Fibroblast of skin of back (primary cell): Measurements from ENCODE around the gene NHSL1.
A peak's percentile ranks its signal among the peaks of the same experiment; 100 is the strongest.

Experiments
- DNase-seq: peaks from one replicate; pipeline ENCODE4 v3.0.0-alpha.2; 2013

The NHSL1 gene

DNA sequence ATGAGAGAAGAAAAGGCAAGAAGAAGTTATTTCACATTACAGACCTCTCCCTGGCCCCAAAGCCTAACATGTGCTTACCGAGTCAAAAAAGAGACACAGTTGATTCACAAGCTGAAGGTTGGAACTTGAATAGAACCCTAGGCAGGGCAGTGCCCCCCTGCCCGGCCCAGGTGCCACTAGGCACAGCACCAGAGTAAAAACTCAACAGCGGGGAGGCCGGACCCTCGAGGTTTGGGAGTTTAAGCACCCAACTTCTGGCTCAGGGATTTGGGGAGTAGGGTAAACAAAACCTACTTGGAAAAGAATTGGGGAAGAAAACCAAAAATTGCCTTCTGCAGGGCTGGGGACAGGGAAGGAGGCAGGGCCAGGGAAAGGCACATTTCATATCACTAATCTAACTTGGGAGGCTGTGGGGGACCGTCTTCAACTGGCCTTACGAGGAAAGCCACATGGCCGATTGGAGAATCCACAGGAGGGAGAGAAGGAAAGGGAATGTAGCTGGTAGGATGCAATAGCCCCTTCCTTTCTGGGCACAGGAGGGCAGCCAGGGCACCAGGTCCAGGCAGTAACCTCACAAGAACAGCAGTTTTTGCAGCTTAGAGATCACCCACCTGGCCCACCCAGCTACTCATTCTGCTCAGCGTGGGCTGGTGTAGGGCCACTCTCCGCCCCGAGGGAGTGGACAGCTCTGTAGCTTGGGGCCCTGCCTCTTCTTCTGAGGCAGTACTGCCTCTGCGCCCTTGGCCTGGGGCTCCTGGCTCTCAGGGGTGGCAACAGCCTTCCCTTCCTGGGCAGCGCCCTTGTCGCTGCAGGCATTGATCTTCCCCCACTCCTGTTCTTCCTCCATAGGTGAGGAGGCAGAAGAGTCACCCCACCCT lies 97.1 kb downstream of the NHSL1 start:
- DNase-seq: no peak

DNA sequence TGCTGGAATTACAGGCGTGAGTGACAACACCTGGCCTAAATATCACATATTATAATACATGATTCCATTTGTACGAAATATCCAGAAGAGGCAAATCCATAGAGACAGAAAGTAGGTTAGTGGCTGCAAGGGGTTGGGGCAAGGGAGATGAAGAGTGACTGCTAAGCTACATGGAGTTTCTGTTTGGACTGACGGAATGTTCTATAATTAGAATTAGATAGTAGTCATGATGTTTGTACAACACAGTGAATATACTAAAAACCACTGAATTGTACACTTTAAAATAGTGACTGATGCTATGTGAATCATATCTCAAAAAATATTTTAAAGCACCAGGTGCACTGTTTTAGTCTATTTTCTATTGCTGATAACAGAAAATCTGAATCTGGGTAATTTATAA lies 99.0 kb downstream of the NHSL1 start:
- peak; percentile 35 for DNase-seq

DNA sequence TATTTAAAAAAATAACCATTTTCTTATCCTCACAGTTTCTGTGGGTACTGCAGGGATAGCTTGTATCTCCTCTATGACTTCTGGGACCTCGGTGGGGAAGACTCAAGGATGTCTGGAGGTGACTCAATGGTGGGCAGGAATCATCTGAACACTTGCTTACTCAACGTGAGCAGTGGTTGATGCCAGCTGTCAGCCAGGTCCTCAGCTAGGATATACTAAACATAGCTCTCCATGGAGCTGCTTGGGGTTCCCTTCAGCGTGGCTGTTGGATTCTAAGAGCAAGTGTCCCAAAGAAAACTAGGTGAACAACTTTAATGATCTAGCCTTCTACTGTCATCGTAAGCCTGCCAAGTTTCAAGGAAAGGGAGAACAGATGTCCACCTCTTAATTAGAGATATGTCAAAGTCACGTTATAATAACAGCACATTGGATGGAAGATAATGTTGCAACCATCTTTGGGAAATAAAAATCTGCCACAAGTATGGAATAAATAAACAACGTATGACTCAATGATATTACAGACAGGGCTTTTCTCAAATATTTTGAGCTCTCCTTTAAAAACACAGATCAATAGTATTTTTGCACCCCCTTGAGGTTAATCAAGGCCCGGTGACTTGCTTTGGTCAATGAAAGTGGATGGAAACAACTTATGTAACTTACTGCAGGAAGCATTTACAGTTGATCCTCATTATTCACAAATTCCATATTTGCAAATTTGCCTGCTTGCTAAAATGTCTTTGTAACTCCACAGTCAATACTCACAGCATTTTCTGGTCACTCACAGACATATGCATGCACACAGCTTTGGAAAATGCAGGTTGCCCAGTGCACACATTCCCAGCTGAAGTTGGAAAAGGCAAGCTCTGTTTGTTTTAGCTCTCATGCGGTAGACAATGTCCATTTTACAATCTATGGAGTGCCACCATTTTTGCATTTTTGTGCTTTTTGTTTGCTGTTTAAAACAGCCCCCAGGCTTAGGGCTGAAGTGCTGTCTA lies 101.9 kb downstream of the NHSL1 start:
- no peak for DNase-seq

DNA sequence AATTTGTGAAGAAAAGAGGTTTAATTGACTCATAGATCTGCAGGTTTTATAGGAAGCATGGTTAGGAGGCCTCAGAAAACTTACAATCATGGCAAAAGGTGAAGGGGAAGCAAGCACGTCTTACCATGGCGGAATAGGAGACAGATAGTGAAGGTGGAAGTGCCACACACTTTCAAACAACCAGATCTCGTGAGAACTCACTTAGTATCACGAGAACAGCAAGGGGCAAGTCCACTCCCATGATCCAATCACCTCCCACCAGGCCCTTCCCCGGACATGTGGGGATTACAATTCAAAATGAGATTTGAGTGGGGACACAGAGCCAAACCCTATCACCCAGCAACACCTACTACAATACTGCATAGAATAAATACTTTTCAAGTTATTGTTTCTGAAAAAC lies 102.6 kb downstream of the NHSL1 start:
- no peak for DNase-seq

DNA sequence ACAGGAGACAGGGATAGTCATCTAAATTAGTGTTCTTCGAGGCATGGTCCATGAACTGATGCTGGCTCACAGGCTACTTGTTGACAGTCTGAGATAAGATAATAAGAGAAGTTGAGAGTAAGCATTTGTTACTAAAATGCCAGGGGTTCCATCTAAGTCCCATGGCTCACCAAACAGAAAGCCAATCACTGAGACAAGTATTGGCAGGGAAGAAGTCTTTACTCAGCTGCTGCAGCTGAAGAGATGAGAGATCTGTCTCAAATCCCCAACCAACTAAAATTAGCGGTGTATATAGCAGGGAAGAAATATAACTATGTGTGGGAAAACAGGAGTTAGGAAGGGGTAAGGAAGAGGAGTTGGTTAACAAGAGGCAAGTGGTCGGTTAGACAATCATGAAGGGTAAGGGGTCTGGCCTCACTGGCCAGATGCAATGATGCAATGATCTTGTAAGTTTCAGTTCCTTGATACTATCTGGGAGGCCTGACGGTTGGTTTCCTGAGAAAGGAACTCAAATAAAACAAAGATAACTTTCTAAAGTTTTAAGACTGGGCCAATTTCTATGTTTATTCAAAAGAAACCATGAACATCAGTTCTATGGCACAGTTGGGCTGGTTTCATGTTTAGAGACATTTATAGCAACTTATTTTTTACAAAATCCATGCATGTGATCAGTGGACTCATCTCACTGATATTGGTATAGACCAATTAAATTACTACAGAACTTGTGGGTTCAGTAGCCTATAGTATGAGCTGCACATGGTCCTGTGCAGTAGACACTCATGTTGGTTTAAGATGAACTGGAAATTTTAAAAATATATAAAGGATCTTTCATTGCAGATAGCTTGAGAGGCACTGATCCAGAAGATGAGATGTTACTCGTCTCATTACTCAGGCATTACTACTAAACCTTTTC lies 105.2 kb downstream of the NHSL1 start:
- DNase-seq: no peak

DNA sequence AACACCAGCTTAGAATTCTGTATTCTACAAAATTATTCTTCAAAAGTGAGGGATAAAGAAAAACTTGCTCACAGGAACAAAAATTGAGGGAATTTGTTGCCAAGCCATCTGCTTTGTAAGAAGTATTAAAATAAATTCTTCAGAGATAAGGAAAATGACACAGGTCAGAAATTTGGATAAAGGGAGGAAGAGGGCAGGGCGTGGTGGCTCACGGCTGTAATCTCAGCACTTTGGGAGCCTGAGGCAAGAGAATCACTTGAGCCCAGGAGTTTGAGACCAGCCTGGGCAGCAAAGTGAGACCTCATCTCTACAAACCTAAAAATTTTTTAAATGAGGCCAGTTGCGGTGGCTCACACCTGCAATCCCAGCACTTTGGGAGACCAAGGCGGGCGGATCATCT lies 109.7 kb downstream of the NHSL1 start:
- no peak for DNase-seq

GRCh38 chr6:138387577-138388368 lies 111.5 kb downstream of the NHSL1 start:
- no peak for DNase-seq

- DNase-seq: no peak
Measured at GRCh38 chr6:138386897-138387296, 112.4 kb downstream of the NHSL1 start.

- no peak for DNase-seq
Measured at GRCh38 chr6:138383776-138384175, 115.5 kb downstream of the NHSL1 start.

- no peak for DNase-seq
Measured at GRCh38 chr6:138382498-138383265, 116.6 kb downstream of the NHSL1 start.

DNA sequence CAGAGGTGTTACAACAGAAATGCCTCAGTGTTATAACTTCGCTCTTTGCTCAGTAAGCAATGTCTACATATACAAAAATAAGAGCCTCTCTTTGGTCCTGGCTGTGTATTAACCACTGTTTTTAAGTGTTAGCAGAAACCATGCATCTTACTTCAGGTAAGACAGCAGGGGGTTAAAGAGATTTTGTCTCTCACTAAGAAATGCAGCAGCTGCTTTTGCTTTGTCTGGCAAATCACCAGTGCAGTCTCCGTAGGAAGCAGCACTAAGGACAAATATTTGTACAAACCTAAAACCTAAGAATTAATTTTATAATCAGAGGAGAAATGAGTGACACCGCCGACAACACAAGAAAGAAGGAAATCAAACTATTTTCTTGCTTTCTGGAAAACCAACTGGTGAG lies 120.8 kb downstream of the NHSL1 start:
- no peak for DNase-seq

GRCh38 chr6:138377844-138378243 lies 121.5 kb downstream of the NHSL1 start, which contains the start of gene SMIM28:
TSS of gene SMIM28 (plus strand) at chr6:138377905. CDS start at chr6:138378073, 168 bp downstream.
- no peak for DNase-seq

- no peak for DNase-seq
Measured at GRCh38 chr6:138377042-138377441, 122.3 kb downstream of the NHSL1 start.

DNA sequence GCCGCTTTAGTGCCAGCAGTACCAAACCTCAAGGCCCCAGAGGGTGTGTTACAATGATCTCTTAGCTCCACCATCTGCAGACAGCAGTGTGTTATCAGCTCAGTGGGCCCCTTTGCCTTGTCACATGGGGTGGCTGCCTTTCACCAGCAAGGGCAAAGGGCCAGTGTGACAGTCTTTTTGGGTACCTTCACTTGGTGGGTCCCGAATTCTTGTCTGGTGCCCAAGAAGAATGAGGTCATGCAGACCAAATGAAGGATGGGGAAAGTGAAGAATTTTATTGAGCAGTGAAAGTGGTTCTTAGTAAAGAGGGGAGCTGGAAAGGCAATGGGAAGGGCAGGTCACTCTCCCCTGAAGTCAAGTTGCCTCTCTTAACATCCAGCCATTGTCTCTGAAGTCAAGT lies 124.5 kb downstream of the NHSL1 start:
- no peak for DNase-seq

DNA sequence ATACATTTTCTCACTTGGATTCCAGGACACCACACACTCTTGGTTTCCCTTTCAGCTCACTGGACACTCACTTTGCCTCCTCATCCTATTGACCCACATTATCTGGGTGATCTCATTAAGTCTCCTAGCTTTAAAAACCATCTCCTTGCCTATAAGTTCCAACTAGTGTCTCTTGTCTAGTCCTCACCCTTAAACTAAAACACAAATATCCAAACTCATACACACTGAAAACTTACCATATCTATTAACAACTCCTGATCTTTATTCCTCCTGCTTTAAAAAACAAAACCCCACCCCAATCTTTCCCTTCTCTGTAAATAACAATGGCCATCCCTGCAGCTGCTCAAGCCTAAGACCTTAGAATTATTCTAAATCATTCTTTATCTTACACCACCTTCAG lies 125.1 kb downstream of the NHSL1 start:
- DNase-seq: no peak

DNA sequence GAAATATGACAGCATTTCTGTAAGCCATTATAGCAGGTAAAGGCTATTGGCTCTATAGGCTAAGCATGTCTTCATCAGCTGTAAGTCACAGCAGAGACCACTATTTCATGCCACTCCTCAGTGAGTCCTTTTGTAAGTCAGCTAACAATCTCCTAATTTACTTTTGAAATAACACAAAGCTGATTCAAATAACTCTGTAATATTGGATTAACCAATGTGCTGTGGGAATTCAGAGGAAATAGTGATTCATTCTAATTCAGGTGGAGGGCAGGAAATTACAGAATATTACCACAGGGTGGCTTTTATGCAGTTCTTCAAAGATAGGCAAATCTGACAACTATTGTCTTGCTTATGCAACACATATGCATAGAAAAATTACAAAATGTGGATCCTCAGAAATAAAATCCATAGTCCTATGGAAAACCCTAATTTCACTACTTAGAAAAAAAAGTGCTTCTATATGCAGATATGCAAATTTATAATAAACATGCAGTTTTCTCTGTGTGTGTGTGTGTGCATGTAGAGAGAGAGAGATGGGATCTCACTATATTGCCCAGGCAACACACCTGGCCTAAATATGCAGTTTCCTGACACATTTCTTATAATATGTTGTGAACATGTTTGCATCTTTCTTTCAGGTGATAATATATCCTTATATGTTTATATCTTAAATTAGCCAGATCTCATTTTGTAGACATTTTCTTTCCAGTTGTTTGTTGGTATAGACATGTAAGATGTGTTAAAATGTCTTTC lies 126.4 kb downstream of the NHSL1 start:
- DNase-seq: no peak
